GM21360 (cell line): ENCODE results near the gene GLYR1.
"Not testable (repeated sequence)": the region's sequence is repeated elsewhere in the genome, so short reads cannot be mapped to it uniquely, and the experiment has no call there.

Source experiments
- ATAC-seq: cut with Tn5 transposase; IDR thresholded peaks from one replicate; pipeline ENCODE4 v1.9.1; 2021; ENCODE audit warnings: mild to moderate bottlenecking, moderate library complexity; ENCODE audit not compliant: unreplicated experiment

GLYR1 gene

GRCh38 chr16:4846901-4847773, at the start of gene GLYR1, which contains the start of gene UBN1:
TSS of gene GLYR1 (minus strand) at chr16:4847288. CDS start at chr16:4847265, 23 bp downstream.
TSS of gene UBN1 (plus strand) at chr16:4847481. CDS start at chr16:4852918, 5,437 bp downstream.
- peak; percentile 87 for ATAC-seq

GRCh38 chr16:4896761-4897160, 49.7 kb upstream of the GLYR1 start:
- ATAC-seq, result not testable (repeated sequence)

- no peak for ATAC-seq
These were observed 48.3 kb upstream of the GLYR1 start for GRCh38 chr16:4895366-4895765.

- ATAC-seq, result no peak
These were observed 47.4 kb upstream of the GLYR1 start for GRCh38 chr16:4894276-4895150.

GRCh38 chr16:4893103-4893862, 46.2 kb upstream of the GLYR1 start:
- ATAC-seq, result no peak

- ATAC-seq, result no peak
These were observed 45.4 kb upstream of the GLYR1 start for GRCh38 chr16:4892361-4893102.

- ATAC-seq, result no peak
These were observed 44.8 kb upstream of the GLYR1 start for GRCh38 chr16:4891886-4892216.

GRCh38 chr16:4891097-4891885, 44.2 kb upstream of the GLYR1 start:
- ATAC-seq, result no peak

GRCh38 chr16:4890686-4891085, 43.6 kb upstream of the GLYR1 start:
- ATAC-seq, result no peak

- ATAC-seq, result no peak
These were observed 42.9 kb upstream of the GLYR1 start for GRCh38 chr16:4890026-4890425.

GRCh38 chr16:4888428-4889135, 41.5 kb upstream of the GLYR1 start:
- no peak for ATAC-seq

GRCh38 chr16:4886151-4886550, 39.1 kb upstream of the GLYR1 start:
- ATAC-seq, result no peak

GRCh38 chr16:4884972-4885874, 38.1 kb upstream of the GLYR1 start:
- ATAC-seq, result no peak

- ATAC-seq, result no peak
These were observed 37.1 kb upstream of the GLYR1 start for GRCh38 chr16:4884209-4884608.

GRCh38 chr16:4883501-4883900, 36.4 kb upstream of the GLYR1 start:
- ATAC-seq, result no peak

- ATAC-seq, result no peak
These were observed 35.7 kb upstream of the GLYR1 start for GRCh38 chr16:4882633-4883285.

- ATAC-seq, result no peak
These were observed 35.0 kb upstream of the GLYR1 start for GRCh38 chr16:4882000-4882632.
